Hippocampal formation (tissue), 2 donors: ENCODE results near the gene GSG1.
A peak's percentile ranks its signal among the peaks of the same experiment; 100 is the strongest.
"Not testable (repeated sequence)": the region's sequence is repeated elsewhere in the genome, so short reads cannot be mapped to it uniquely, and the experiment has no call there.

Experiments
- DNase-seq, 2 donors: peaks; one replicate each; lab custom pipeline; 2025; lab: John Stamatoyannopoulos, UW

The GSG1 gene

GRCh38 chr12:13090054-13090453 is 13.4 kb downstream of the GSG1 start:
- DNase-seq: no peak

- no peak for DNase-seq
Observed at GRCh38 chr12:13088496-13088895, 15.0 kb downstream of the GSG1 start.

DNA sequence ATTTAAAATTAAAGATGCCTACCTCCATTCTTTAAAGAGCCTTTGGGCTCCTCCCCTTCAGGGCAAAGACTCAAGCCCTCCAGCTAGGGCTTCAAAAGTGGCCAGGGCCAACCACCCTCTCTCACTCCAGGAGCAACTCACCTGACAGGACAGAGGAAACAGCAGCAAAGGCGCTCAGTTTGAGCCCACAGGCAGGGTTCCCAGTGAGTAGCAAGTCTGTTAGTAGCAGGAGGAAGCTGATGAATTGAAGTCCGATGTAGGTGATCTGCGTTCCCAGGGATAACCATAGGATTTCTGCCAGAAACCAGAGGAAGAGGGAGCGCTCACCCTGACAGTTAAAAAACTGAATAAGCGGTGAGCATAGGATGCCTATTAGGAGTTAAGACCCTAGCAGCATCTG is 15.7 kb downstream of the GSG1 start:
- no peak for DNase-seq

DNA sequence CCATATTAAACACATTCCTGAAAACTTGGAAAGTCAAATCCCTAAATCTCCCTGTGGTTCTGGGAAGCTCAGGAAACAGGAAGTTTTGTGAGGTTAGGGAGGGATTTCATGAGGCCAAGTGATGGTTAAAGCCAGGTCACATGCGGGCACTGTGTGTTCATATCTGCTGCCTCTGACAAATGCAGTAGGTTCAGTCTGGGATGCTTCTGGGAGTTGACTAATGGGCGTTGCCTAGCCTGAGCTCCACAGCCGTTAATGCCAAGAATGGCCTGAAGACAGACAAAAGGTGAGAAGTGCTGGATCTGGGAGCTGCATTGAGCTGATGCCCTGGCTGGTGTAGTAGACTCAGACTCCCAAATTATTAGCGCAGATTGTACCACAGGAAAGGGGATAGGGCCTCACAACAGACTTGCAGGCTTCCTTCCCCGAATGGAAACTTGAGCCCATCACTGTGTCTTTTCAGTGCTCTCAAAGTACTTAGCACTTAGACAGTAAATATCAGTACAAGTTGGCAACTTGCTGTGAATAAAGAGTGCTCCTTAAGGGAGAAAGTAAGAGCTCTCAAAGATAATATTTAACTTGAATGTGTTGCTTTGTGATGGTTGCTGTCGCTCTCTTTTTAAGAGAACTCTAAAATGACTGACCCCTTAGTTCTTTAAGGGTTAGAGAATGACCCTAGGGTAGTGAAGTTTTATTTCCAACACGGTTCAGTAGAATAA is 17.3 kb downstream of the GSG1 start:
- no peak for DNase-seq

GRCh38 chr12:13084898-13085640 is 18.4 kb downstream of the GSG1 start:
- DNase-seq: no peak

GRCh38 chr12:13083638-13084037 is 19.8 kb downstream of the GSG1 start:
- not testable (repeated sequence) for DNase-seq

DNA sequence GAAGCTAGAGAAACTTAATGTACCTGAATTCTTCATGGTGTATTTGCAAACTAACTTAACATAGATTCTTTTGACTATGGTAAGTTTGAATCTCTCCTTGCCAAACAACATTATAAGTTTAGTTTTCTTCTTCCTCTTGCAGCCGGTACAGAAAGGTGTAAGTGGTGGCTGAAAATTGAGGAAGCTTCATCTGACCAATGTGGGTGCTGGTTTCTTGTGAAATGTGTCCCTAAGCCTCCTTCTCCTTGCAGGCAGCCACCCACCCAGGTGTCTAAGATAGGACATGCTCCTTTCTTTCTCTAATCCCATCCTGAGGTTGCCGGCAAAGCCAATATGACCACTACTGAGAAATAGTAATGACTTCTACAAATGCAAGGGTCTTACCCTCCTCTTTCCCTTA is 20.6 kb downstream of the GSG1 start:
- no peak for DNase-seq

DNA sequence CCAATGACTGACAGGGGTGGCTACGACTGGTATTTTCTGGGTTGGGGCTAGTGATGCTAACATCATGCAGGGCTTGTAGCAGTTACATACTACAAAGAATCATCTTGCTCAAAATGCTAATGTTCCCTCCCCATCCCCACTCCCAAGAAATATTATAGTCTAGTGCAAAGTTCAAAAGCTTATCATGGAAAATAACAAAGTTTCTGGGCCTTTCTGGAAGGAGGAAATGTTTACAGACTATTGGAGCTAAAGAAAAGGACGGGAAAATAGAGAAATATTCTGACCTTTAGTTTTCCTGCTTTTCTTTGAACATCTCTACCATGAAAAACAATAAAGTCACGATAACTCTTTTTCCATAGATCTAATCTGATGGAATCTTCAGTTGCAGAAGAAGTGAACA is 23.2 kb downstream of the GSG1 start:
- no peak for DNase-seq

GRCh38 chr12:13079440-13079906 is 24.0 kb downstream of the GSG1 start:
- DNase-seq: no peak

- no peak for DNase-seq
Observed at GRCh38 chr12:13075786-13076570, 27.5 kb downstream of the GSG1 start.

DNA sequence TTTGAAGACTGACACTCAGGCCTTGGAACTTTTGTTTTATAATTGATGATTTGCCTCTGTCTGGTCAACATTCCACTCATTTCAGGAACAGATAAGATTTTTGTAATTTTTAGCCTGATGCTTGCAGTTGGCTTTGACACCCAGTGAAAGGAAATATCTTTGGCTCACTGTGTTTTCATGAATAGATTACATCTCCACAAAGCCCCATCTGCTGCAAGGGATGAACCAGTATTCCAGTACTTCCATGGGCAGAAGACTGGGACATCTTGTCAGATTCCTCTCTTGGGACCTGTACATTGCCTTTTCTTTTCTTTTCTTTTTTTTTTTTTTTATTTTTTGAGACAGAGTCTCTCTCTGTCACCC is 28.4 kb downstream of the GSG1 start:
- no peak for DNase-seq

DNA sequence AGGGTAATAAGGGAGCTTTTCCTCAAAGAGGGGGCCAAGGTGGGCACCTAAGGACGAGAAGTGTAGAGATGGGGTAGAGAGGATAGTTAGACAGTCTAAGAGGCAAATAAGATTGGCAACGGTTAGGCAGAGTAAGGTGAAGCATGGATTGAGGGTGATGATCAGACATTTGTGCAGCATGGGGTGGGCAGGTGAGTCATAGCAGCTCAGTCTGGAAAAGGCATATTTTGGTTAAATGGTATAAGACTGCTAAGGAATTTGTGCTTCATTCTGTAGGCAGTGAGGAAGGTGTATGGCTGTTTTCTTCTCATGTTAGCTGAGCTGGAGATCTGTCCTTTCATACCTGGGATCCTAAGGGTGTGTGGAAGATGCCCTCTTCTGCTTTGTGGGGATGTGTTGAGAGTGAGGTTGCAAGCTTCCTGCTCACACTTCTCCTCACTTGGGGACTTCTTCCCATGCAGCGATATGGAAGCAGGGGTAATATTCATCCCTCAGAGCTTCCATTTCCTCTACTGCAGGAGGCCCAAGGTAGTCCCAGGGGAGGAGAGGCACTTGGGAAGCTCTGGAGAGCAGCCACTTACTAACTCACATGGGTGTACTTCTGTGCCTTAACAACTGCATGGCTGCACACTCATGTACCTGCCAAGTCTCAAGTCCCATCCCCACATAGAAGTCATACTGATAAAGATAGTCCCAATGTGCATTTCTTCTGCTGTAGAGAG is 28.9 kb downstream of the GSG1 start:
- no peak for DNase-seq

DNA sequence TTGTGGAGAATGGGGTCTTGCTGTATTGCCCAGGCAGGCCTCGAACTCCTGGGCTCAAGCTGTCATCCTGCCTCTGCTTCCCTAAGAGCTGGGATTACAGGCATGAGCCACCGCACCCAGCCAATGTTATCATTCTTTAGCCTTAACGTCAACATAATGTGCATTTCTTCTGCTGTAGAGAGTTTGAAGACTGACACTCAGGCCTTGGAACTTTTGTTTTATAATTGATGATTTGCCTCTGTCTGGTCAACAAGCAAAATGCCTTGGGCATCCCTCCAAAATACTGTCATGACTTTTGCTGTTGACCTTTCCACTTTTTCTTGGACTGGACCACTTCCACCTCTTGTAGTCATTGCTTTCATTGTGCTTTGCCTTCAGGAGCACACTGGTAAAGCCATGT is 30.3 kb downstream of the GSG1 start:
- DNase-seq: no peak

DNA sequence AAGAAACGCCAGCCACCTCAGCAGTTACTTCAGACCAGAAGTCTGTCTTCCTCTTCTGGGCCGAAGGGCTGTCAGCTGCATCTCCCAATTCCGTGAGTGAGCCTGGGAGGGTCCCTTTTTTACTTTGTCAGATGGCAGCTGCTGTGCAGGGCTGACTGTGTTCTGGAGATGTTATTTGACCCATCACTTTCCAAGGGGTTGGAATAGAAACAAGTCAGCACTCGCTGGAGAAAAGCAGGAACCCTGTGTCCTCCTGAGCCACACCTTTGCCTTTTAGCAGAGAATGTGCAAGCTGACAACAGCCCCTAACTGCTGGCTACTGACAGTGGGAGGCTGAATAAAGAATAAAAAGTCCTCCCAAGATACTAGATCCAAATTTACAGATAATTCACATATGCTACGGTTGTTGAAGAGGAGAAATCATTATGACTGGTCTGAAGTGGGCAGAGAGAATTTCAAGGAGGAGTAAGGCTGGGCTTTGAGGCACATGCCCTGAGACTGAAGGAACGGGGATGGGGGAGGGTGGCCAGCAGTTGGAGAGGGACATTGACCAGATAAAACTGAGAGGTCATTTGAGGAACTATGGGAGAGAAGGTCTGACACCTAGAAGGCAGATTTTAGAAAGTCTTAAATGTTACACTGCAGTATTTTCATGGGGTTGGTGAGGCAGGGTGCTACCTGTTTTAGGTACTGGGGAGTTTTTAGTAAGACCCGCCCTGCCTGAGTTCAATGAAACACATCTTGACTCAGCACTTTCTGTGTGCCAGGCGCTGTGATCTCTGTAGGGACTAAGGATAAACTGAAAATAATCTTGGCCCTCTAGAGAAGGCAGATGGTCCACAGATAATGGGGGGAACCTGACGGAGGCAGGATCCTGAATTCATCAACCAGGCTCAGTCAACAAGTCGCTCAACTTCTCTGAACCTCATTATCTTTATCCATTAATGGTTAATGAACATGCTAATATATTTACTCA is 31.9 kb downstream of the GSG1 start:
- no peak for DNase-seq

- no peak for DNase-seq
Observed at GRCh38 chr12:13069380-13069779, 34.1 kb downstream of the GSG1 start.

DNA sequence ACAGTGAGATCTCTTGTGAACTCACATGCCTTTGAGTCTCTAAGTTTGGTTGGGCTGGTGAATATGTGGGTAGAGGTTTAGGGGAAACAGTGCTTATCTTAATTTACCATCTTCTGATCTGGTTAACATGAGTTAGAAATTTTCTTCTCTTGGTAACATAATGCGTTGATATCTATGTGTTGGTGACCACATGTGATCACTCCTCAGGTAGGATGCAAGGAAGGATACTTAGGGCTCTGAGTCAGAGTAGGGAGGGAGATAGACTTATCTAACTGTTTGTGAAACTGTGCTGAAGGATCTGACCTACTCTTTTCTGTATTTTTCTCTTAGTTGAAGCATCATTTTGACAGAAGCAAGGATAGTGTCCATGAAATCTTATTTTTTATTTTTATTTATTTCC is 36.1 kb downstream of the GSG1 start:
- DNase-seq: no peak

DNA sequence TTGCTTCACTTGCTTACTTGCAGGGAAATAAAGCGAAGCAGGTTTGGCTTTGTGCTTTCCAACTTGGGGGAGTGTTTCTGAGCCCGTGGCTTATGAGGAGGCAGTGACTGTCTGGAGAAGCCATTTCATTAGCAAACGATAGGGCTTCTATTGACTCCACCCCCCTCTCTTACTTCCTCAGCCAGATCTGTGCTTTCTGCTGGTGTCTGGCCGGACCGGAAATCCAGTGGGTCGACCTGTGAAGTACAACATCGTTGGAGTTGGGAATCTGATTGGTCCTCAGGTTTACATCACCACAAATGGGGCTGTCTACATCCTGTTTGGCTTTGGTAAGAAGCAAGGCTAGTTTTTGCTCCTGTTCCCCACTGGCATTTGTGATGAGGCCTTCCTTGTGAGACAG is 37.0 kb downstream of the GSG1 start:
- no peak for DNase-seq

GRCh38 chr12:13066014-13066413 is 37.5 kb downstream of the GSG1 start:
- no peak for DNase-seq

- DNase-seq: peak in 1 of 2 donors; percentile 40
Observed at GRCh38 chr12:13062669-13063068, 40.8 kb downstream of the GSG1 start.

DNA sequence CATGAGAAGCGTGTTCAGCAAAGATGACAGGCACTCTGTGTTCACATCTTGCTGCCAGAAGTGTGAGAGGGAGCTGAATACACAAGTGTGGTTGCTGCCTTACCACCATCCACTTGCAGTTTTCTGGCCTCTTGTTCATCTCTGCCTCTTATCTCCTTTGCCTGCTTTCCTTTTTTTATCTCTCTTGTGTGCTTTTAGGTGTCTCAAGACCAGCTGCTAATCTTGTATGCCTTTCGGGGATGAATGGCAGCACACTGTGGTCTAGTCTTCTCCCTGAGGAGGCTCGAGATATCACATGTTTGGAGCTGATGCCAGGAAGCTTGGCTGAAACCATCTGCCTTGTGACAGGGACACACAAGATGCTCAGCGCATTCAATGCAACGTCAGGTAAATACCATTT is 42.1 kb downstream of the GSG1 start:
- no peak for DNase-seq

DNA sequence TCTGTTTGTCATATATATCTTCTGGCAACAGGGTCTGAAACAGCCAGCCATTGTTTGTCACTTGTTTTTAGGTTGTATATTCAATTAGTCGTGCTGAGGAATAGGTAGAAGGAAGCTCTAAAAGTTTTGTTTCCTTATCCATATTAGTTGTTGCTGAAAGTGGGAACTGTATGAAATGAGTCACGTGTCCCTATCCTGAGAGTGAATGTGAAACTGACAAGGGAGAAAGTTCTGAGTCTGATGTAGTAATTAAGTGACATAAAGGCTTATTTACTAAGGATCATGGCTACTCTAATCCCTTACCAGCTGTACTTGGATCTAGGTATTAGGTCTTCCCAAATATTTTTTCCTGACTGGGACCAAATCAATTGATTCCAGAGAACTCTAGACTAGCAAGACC is 42.9 kb downstream of the GSG1 start:
- DNase-seq: no peak
